GM23338 (cell line): ENCODE measurements around the gene MYCBPAP. TPM values are rescaled to one million over a fixed set of nuclear protein-coding genes. Genes with fewer than 3 reads are reported as not detected.

Experiments
- ATAC-seq: fragments of 200-7000 bp; cut with Tn5 transposase; 3 replicates; pipeline ENCODE4 v1.9.1; 2020
- DNase-seq: peaks from one replicate; pipeline ENCODE4 v3.0.0-alpha.2; 2015; ENCODE audit warnings: low spot score
- H2AFZ ChIP-seq: fragments of 200-600 bp; sonication (generic); 2 replicates; pipeline ENCODE4 v1.8.0; 2016; ENCODE audit warnings: antibody characterized with exemption, mild to moderate bottlenecking, moderate library complexity
- H3F3A ChIP-seq: fragments of 200-600 bp; sonication (generic); replicated peaks from 2 replicates; pipeline ENCODE4 v1.8.0; 2017; ENCODE audit warnings: antibody characterized with exemption, mixed run types, low read depth
- H3K27ac ChIP-seq: fragments of 200-600 bp; sonication (generic); 2 replicates; pipeline ENCODE4 v1.6.1; 2016; ENCODE audit warnings: low read depth
- H3K27me3 ChIP-seq: fragments of 200-600 bp; sonication (generic); 2 replicates; pipeline ENCODE4 v1.8.0; 2016; ENCODE audit warnings: mild to moderate bottlenecking, mixed run types, moderate library complexity; ENCODE audit not compliant: insufficient read depth
- H3K36me3 ChIP-seq: fragments of 200-600 bp; sonication (generic); 2 replicates; pipeline ENCODE4 v1.8.0; 2016; ENCODE audit warnings: mild to moderate bottlenecking; ENCODE audit not compliant: insufficient read depth
- H3K4me1 ChIP-seq: fragments of 200-600 bp; sonication (generic); 2 replicates; pipeline ENCODE4 v1.8.0; 2016; ENCODE audit warnings: mild to moderate bottlenecking, moderate library complexity; ENCODE audit not compliant: insufficient read depth
- H3K4me2 ChIP-seq: fragments of 200-600 bp; sonication (generic); 2 replicates; pipeline ENCODE4 v1.7.1; 2017; ENCODE audit warnings: mixed run types
- H3K4me3 ChIP-seq: fragments of 200-600 bp; sonication (generic); 2 replicates; pipeline ENCODE4 v1.6.1; 2016; ENCODE audit warnings: mixed run types
- H3K79me2 ChIP-seq: fragments of 200-600 bp; sonication (generic); replicated peaks from 2 replicates; pipeline ENCODE4 v1.8.0; 2017; ENCODE audit warnings: mild to moderate bottlenecking; ENCODE audit not compliant: insufficient read depth
- H3K9me2 ChIP-seq: fragments of 200-600 bp; sonication (generic); 2 replicates; pipeline ENCODE4 v1.8.0; 2017; ENCODE audit not compliant: insufficient read depth
- H4K20me1 ChIP-seq: fragments of 200-600 bp; sonication (generic); replicated peaks from 2 replicates; pipeline ENCODE4 v1.8.0; 2017; ENCODE audit warnings: mild to moderate bottlenecking; ENCODE audit not compliant: insufficient read depth
- H3K27ac Mint-ChIP-seq: 2 replicates; pipeline ENCODE4 v1.8.0; 2020; ENCODE audit warnings: inconsistent platforms, mild to moderate bottlenecking, moderate library complexity, mixed read lengths
- H3K27me3 Mint-ChIP-seq: 3 replicates; pipeline ENCODE4 v1.8.0; 2022; ENCODE audit warnings: low read depth, mild to moderate bottlenecking, moderate library complexity, mixed read lengths, inconsistent platforms; ENCODE audit not compliant: insufficient read depth, poor library complexity
- H3K36me3 Mint-ChIP-seq: 3 replicates; pipeline ENCODE4 v1.8.0; 2021; ENCODE audit warnings: low read depth, mild to moderate bottlenecking, inconsistent platforms, moderate library complexity, mixed read lengths
- H3K4me1 Mint-ChIP-seq: 3 replicates; pipeline ENCODE4 v1.8.0; 2020; ENCODE audit warnings: mild to moderate bottlenecking, inconsistent platforms, mixed read lengths
- H3K4me3 Mint-ChIP-seq: 3 replicates; pipeline ENCODE4 v1.8.0; 2021; ENCODE audit warnings: moderate library complexity, mild to moderate bottlenecking, inconsistent platforms, mixed read lengths
- H3K9me3 Mint-ChIP-seq: 3 replicates; pipeline ENCODE4 v1.8.0; 2020; ENCODE audit warnings: moderate library complexity, mild to moderate bottlenecking, inconsistent platforms, mixed read lengths
- CREB1 ChIP-seq: fragments of 250-450 bp; sonication (Bioruptor Pico); IDR thresholded peaks from 2 replicates; pipeline ENCODE4 v1.5.0; 2020; ENCODE audit warnings: low read depth, mild to moderate bottlenecking, moderate library complexity
- EZH2 ChIP-seq: fragments of 200-600 bp; sonication (generic); IDR thresholded peaks from one replicate; pipeline ENCODE4 v1.8.0; 2017; ENCODE audit warnings: antibody characterized with exemption, mild to moderate bottlenecking, low read depth; ENCODE audit not compliant: unreplicated experiment
- EZH2phosphoT487 ChIP-seq: fragments of 200-600 bp; sonication (generic); IDR thresholded peaks from one replicate; pipeline ENCODE4 v1.8.1; 2018; ENCODE audit warnings: antibody characterized with exemption; ENCODE audit not compliant: unreplicated experiment
- JUNB ChIP-seq: IDR thresholded peaks from one replicate; pipeline ENCODE4 v1.6.1; 2016; ENCODE audit warnings: antibody characterized with exemption; ENCODE audit not compliant: unreplicated experiment
- NANOG ChIP-seq: IDR thresholded peaks from 2 replicates; pipeline ENCODE4 v1.6.1; 2016; ENCODE audit warnings: antibody characterized with exemption, borderline replicate concordance
- POLR2AphosphoS5 ChIP-seq: IDR thresholded peaks from 2 replicates; pipeline ENCODE4 v1.6.1; 2016; ENCODE audit warnings: antibody characterized with exemption, low read depth
- REST ChIP-seq: IDR thresholded peaks from one replicate; pipeline ENCODE4 v1.6.1; 2018; ENCODE audit warnings: antibody characterized with exemption; ENCODE audit not compliant: unreplicated experiment
- STAT1 ChIP-seq: IDR thresholded peaks from one replicate; pipeline ENCODE4 v1.6.1; 2016; ENCODE audit warnings: antibody characterized with exemption; ENCODE audit not compliant: unreplicated experiment
- ZNF114 ChIP-seq: fragments of 250-450 bp; sonication (Bioruptor Pico); IDR thresholded peaks from 2 replicates; pipeline ENCODE4 v1.5.0; 2020; ENCODE audit warnings: mild to moderate bottlenecking, moderate library complexity
- ZNF331 ChIP-seq: fragments of 250-450 bp; sonication (Bioruptor Pico); IDR thresholded peaks from 2 replicates; pipeline ENCODE4 v1.5.0; 2020; ENCODE audit warnings: low read depth, mild to moderate bottlenecking, moderate library complexity
- polyA plus RNA-seq: library from polyadenylated mRNA; unstranded; fragments of >200 nt; fragmentation: Nextera tagmentation; extraction: Ambion mirVana; gene quantifications from 2 replicates; pipeline ENCODE4 v1.2.1, GENCODE V29; 2016
- total RNA-seq: library from RNA; depleted of rRNA; stranded (reverse); fragments of >200 nt; shearing (Covaris generic); gene quantifications from 2 replicates; pipeline ENCODE4 v1.2.3, GENCODE V29; 2014
- TF ChIP-seq, protein P1 (sequence below): IDR thresholded peaks from 2 replicates; pipeline ENCODE4 v1.6.1; 2016; ENCODE audit warnings: antibody characterized with exemption
- TF ChIP-seq, protein P2 (sequence below), 2 experiments: fragments of 200-600 bp in 1 of 2; sonication (generic) in 1 of 2; conservative IDR thresholded peaks; 2 replicates each; pipeline versions ENCODE4 v1.5.1 to v1.6.1; 2016 to 2017; ENCODE audit warnings: antibody characterized with exemption in 2 of 2, low read depth in 2 of 2, mild to moderate bottlenecking in 2 of 2, moderate library complexity in 1 of 2

MYCBPAP gene
- total and polyA plus RNA-seq, 2 experiments from 2014 or later: 0.63 to 1.7 TPM

DNA sequence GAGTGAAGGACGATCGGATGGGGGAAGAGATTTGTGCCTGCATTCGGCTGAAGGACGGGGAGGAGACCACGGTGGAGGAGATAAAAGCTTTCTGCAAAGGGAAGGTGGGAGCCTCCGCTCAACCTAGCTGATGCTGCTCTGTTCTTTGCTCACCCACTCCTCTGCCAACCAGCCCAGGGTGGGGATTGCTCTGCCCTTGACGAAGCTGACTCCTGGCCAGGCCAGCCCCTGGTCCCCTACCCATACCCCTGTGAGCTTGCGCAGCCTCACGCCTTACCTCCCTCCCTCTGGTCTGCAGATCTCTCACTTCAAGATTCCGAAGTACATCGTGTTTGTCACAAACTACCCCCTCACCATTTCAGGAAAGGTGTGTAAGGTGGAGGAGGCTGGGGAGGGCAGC, 34.3 kb upstream of the MYCBPAP start (continued):
- TF ChIP-seq, protein P1, sequence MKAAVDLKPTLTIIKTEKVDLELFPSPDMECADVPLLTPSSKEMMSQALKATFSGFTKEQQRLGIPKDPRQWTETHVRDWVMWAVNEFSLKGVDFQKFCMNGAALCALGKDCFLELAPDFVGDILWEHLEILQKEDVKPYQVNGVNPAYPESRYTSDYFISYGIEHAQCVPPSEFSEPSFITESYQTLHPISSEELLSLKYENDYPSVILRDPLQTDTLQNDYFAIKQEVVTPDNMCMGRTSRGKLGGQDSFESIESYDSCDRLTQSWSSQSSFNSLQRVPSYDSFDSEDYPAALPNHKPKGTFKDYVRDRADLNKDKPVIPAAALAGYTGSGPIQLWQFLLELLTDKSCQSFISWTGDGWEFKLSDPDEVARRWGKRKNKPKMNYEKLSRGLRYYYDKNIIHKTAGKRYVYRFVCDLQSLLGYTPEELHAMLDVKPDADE: no peak
- TF ChIP-seq, protein P2, sequence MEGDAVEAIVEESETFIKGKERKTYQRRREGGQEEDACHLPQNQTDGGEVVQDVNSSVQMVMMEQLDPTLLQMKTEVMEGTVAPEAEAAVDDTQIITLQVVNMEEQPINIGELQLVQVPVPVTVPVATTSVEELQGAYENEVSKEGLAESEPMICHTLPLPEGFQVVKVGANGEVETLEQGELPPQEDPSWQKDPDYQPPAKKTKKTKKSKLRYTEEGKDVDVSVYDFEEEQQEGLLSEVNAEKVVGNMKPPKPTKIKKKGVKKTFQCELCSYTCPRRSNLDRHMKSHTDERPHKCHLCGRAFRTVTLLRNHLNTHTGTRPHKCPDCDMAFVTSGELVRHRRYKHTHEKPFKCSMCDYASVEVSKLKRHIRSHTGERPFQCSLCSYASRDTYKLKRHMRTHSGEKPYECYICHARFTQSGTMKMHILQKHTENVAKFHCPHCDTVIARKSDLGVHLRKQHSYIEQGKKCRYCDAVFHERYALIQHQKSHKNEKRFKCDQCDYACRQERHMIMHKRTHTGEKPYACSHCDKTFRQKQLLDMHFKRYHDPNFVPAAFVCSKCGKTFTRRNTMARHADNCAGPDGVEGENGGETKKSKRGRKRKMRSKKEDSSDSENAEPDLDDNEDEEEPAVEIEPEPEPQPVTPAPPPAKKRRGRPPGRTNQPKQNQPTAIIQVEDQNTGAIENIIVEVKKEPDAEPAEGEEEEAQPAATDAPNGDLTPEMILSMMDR (conservative IDR thresholded peaks at IDR 0.05; ENCODE audit: low read depth in 2 of 2): no peak
- TF ChIP-seq EZH2phosphoT487: no peak

DNA sequence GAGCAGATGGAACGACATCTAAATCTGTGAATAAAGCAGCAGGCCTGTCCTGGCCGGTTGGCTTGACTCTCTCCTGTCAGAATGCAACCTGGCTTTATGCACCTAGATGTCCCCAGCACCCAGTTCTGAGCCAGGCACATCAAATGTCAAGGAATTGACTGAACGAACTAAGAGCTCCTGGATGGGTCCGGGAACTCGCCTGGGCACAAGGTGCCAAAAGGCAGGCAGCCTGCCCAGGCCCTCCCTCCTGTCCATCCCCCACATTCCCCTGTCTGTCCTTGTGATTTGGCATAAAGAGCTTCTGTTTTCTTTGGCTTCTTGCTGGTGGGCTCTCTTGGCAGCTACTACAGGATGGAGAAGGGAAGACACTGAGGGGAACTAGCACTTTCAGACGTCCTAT, 33.7 kb upstream of the MYCBPAP start:
- Mint-ChIP-seq H3K9me3 (no peaks in the 10 kb centered on the region; the same call in 2 of the 3 replicates), H3K27me3 (peaks cover 17% of the 10 kb centered on the region), H3K36me3 (peaks cover 5% of the 10 kb centered on the region), H3K27ac (no peak overlapping the region), H3K4me3 (no peak overlapping the region), H3K4me1 (peaks cover 19% of the 10 kb centered on the region)
- Histone ChIP-seq H2AFZ (no peak overlapping the region), H3K4me2 (no peak overlapping the region), H3F3A (0 out of 2 replicates have a peak, but pooled peaks cover 19% of the 10 kb centered on the region), H3K4me3 (no peak overlapping the region), H4K20me1 (peaks cover 7% of the 10 kb centered on the region; the same call in 1 of the 2 replicates), H3K27me3 (peaks cover 19% of the 10 kb centered on the region), H3K36me3 (no peaks in the 10 kb centered on the region), H3K27ac (no peak overlapping the region), H3K4me1 (peaks cover 11% of the 10 kb centered on the region; the same call in 1 of the 2 replicates), H3K9me2 (no peaks in the 10 kb centered on the region), H3K79me2 (no peaks in the 10 kb centered on the region)
- no peak for DNase-seq
- no peak for ATAC-seq
- TF ChIP-seq, protein P2 (conservative IDR thresholded peaks at IDR 0.05; ENCODE audit: low read depth in 2 of 2): no peak
- TF ChIP-seq CREB1 (CRISPR knock-in tag) (no peak), REST (no peak), JUNB (no peak), EZH2 (no peak), STAT1 (no peak), ZNF114 (no peak), POLR2AphosphoS5 (no peak), EZH2phosphoT487 (no peak), NANOG (no peak), ZNF331 (CRISPR knock-in tag) (no peak)
- TF ChIP-seq, protein P1: no peak
